Breast epithelium (tissue), 3 donors: Measurements from ENCODE around the gene COL16A1.

Experiments
- CTCF ChIP-seq, 3 donors: fragments of 450-650 bp; IDR thresholded peaks; one replicate each; pipeline ENCODE4 v1.5.1; 2016 to 2017; ENCODE audit warnings: antibody characterized with exemption in 3 of 3, mild to moderate bottlenecking in 3 of 3, moderate library complexity in 3 of 3
- POLR2AphosphoS5 ChIP-seq, 3 donors: sonication (generic); formaldehyde crosslinking; IDR thresholded peaks; one replicate each; pipeline ENCODE4 v1.6.1; 2017; ENCODE audit warnings: antibody characterized with exemption in 3 of 3

GRCh38 chr1:31683997-31684396 is 19.8 kb downstream of the COL16A1 start:
- TF ChIP-seq CTCF (IDR thresholded peaks at IDR 0.05) (no peak), POLR2AphosphoS5 (IDR thresholded peaks at IDR 0.05) (no peak)
